K562 (cell line): ENCODE measurements around the gene TIMP3. TPM values are rescaled to one million over a fixed set of nuclear protein-coding genes. Genes with fewer than 3 reads are reported as not detected.
A peak's percentile ranks its signal among the peaks of the same experiment; 100 is the strongest.

Experiments
- ATAC-seq: fragments of 200-7000 bp; cut with Tn5 transposase; 3 replicates; pipeline ENCODE4 v1.9.1; 2020; ENCODE audit warnings: moderate library complexity
- BruUV-seq: library from RNA; stranded (reverse); fragments of 400-500 nt; replicated peaks from 2 replicates; lab custom pipeline; 2021; lab: Mats Ljungman, UMichigan
- CTCF ChIA-PET: fragments of 300-600 bp; formaldehyde crosslinking; extraction: SDS; loops from one replicate; lab custom pipeline; 2021; ENCODE audit warnings: low intra/inter-chr PET ratio; lab: Yijun Ruan, JAX
- POLR2A ChIA-PET: fragments of 300-600, 350-650 bp; sonication (Branson Sonifier 250); formaldehyde crosslinking; extraction: SDS; loops from one replicate; lab custom pipeline; 2021; ENCODE audit warnings: antibody characterized with exemption, inconsistent platforms; lab: Yijun Ruan, JAX
- DNase-seq, 4 experiments: peaks; one replicate each; pipeline versions ENCODE4 v3.0.0 to v3.0.0-alpha.2; 2011 to 2018; ENCODE audit warnings: low spot score in 3 of 4, mixed read lengths in 3 of 4; ENCODE audit errors: extremely low read depth in 1 of 4
- FAIRE-seq: peaks from 2 replicates; lab custom pipeline; 2011; peaks lifted over from hg19 to GRCh38; lab: Jason Lieb, UNC
- H2AFZ ChIP-seq: 2 replicates; pipeline ENCODE4 v1.6.0; 2011; ENCODE audit warnings: low read depth, low read length, control low read depth, inconsistent platforms
- H3K27ac ChIP-seq: fragments of 200-600 bp; 3 replicates; pipeline ENCODE4 v1.8.0; 2011; ENCODE audit warnings: low read depth, mild to moderate bottlenecking, control low read depth, inconsistent platforms, low read length, moderate library complexity, mixed read lengths; ENCODE audit errors: extremely low read depth
- H3K27me3 ChIP-seq, 2 experiments: fragments of 300-600 bp in 1 of 2; 2 replicates in 1 of 2; 3 replicates in 1 of 2; pipeline versions ENCODE4 v1.6.0 to v1.8.0; 2011; ENCODE audit warnings: inconsistent platforms in 2 of 2, low read length in 2 of 2, mild to moderate bottlenecking in 1 of 2, mixed read lengths in 1 of 2, moderate library complexity in 1 of 2; ENCODE audit not compliant: control insufficient read depth in 2 of 2, insufficient read depth in 2 of 2
- H3K36me3 ChIP-seq: fragments of 300-600 bp; 3 replicates; pipeline ENCODE4 v1.8.0; 2011; ENCODE audit warnings: mild to moderate bottlenecking, low read length, inconsistent platforms; ENCODE audit not compliant: control insufficient read depth, insufficient read depth
- H3K4me1 ChIP-seq, 2 experiments: fragments of 200-600 bp in 1 of 2; replicated peaks in 1 of 2; 2 replicates in 1 of 2; 3 replicates in 1 of 2; pipeline versions ENCODE4 v1.5.1 to v1.8.0; 2011; ENCODE audit warnings: inconsistent platforms in 2 of 2, low read length in 2 of 2, mild to moderate bottlenecking in 1 of 2, mixed read lengths in 1 of 2, moderate library complexity in 1 of 2; ENCODE audit not compliant: control insufficient read depth in 2 of 2, insufficient read depth in 2 of 2
- H3K4me2 ChIP-seq: 2 replicates; pipeline ENCODE4 v1.6.1; 2011; ENCODE audit warnings: low read length, control low read depth, inconsistent platforms, mixed read lengths; ENCODE audit not compliant: insufficient read depth
- H3K4me3 ChIP-seq: fragments of 200-600 bp; sonication (generic), shearing (Covaris generic); 2 replicates; pipeline ENCODE4 v1.5.1; 2016; ENCODE audit warnings: control low read depth, inconsistent platforms
- H3K79me2 ChIP-seq: fragments of 200-600 bp; 3 replicates; pipeline ENCODE4 v1.8.0; 2011; ENCODE audit warnings: low read length, inconsistent platforms; ENCODE audit not compliant: control insufficient read depth, insufficient read depth
- H3K9ac ChIP-seq, 2 experiments: 2 replicates each; pipeline versions ENCODE4 v1.6.0 to v1.6.1; 2011; ENCODE audit warnings: low read depth in 2 of 2, low read length in 2 of 2, control low read depth in 1 of 2, inconsistent platforms in 1 of 2, mild to moderate bottlenecking in 1 of 2, mixed read lengths in 1 of 2; ENCODE audit not compliant: insufficient read depth in 1 of 2
- H3K9me1 ChIP-seq: one replicate; pipeline ENCODE4 v1.6.0; 2011; ENCODE audit warnings: inconsistent platforms, mild to moderate bottlenecking, low read length, moderate library complexity; ENCODE audit not compliant: control insufficient read depth, insufficient read depth
- H3K9me3 ChIP-seq: replicated peaks from 2 replicates; pipeline ENCODE4 v1.5.1; 2011; ENCODE audit warnings: low read depth, low read length, inconsistent platforms; ENCODE audit not compliant: control insufficient read depth, insufficient read depth
- H4K20me1 ChIP-seq: replicated peaks from 2 replicates; pipeline ENCODE4 v1.6.1; 2011; ENCODE audit warnings: low read length, inconsistent platforms, mixed read lengths; ENCODE audit not compliant: control insufficient read depth, insufficient read depth
- CTCF ChIP-seq, 3 experiments: IDR thresholded peaks in 2 of 3; conservative IDR thresholded peaks in 1 of 3; 2 replicates each; pipeline ENCODE4 v1.5.1; 2011 to 2012; ENCODE audit warnings: low read length in 3 of 3, mild to moderate bottlenecking in 3 of 3, control low read depth in 2 of 3, improper control_type of control experiment in 1 of 3, inconsistent platforms in 1 of 3, low read depth in 1 of 3, mixed read lengths in 1 of 3, moderate library complexity in 1 of 3; ENCODE audit not compliant: insufficient read depth in 2 of 3
- FOXJ2 ChIP-seq: fragments of 200-800 bp; sonication (Bioruptor generic); IDR thresholded peaks from 2 replicates; pipeline ENCODE4 v1.6.1; 2016; ENCODE audit warnings: missing genetic modification characterization, missing compliant biosample characterization
- HIVEP1 ChIP-seq: fragments of 250-450 bp; sonication (Bioruptor Pico); IDR thresholded peaks from 2 replicates; pipeline ENCODE4 v1.4.0; 2020; ENCODE audit warnings: mild to moderate bottlenecking
- KAT7 ChIP-seq: sonication (generic); formaldehyde crosslinking; IDR thresholded peaks from 2 replicates; pipeline ENCODE4 v1.8.0; 2022; ENCODE audit warnings: missing genetic modification reagents, mild to moderate bottlenecking, borderline replicate concordance
- NFE2L1 ChIP-seq: fragments of 450-650 bp; IDR thresholded peaks from 2 replicates; pipeline ENCODE4 v1.6.1; 2016; ENCODE audit warnings: missing genetic modification characterization, low read depth, mild to moderate bottlenecking, missing compliant biosample characterization, moderate library complexity, borderline replicate concordance
- NFIC ChIP-seq: fragments of 450-650 bp; IDR thresholded peaks from 2 replicates; pipeline ENCODE4 v1.6.1; 2017; ENCODE audit warnings: mild to moderate bottlenecking, inconsistent platforms
- NFIX ChIP-seq: fragments of 250-450 bp; sonication (Bioruptor Pico); IDR thresholded peaks from 2 replicates; pipeline ENCODE4 v1.4.0; 2020; ENCODE audit warnings: low read depth, mild to moderate bottlenecking, moderate library complexity
- PREB ChIP-seq: sonication (generic); formaldehyde crosslinking; IDR thresholded peaks from 2 replicates; pipeline ENCODE4 v1.8.1; 2023; ENCODE audit warnings: mild to moderate bottlenecking, missing genetic modification reagents
- SNIP1 ChIP-seq: fragments of 450-650 bp; IDR thresholded peaks from 2 replicates; pipeline ENCODE4 v1.7.1; 2017; ENCODE audit warnings: low read depth, mild to moderate bottlenecking
- SNRNP70 ChIP-seq: fragments of 200-400 bp; formaldehyde crosslinking; optimal IDR thresholded peaks from 2 replicates; pipeline ENCODE3; 2017; ENCODE audit warnings: low read depth, low read length
- ZNF449 ChIP-seq: fragments of 250-450 bp; sonication (Bioruptor Pico); IDR thresholded peaks from 2 replicates; pipeline ENCODE4 v1.8.0; 2022; ENCODE audit warnings: moderate library complexity, mild to moderate bottlenecking, inconsistent platforms
- ZNF668 ChIP-seq: fragments of 250-450 bp; sonication (Bioruptor Pico); IDR thresholded peaks from 2 replicates; pipeline ENCODE4 v1.8.0; 2022; ENCODE audit warnings: mild to moderate bottlenecking, inconsistent platforms
- WGBS: fragments of 100-300 bp; shearing (Covaris generic); methylation state at CpG from one replicate; pipeline ENCODE4 v1.1.6; 2016; ENCODE audit warnings: low coverage, mixed read lengths; ENCODE audit not compliant: insufficient coverage; ENCODE audit errors: missing lambda C conversion rate; 5-methylcytosine and 5-hydroxymethylcytosine counted together
- in situ Hi-C: fragments of 300-500 bp; cut with MboI; formaldehyde crosslinking; loops from 4 replicates; pipeline ENCODE4 v1.15.0; 2018; ENCODE audit warnings: inconsistent platforms, mixed read lengths
- intact Hi-C: fragments of 100-400 bp; cut with micrococcal nuclease; formaldehyde crosslinking; loops from 2 replicates; pipeline ENCODE4 v1.14.2; 2022
- polyA plus RNA-seq, 8 experiments: library from polyadenylated mRNA; depleted of rRNA in 4 of 8; stranded (reverse) in 5 of 8; unstranded in 3 of 8; fragments of >200 nt; fragmentation: Nextera tagmentation in 2 of 8; fragmentation: Illumina TruSeq in 1 of 8; extraction: Ambion mirVana in 2 of 8; extraction: Trizol in 1 of 8; gene quantifications; 2 replicates each; pipeline versions ENCODE4 v1.2.1 to v1.2.3, GENCODE V29; 2011 to 2014; ENCODE audit warnings: inconsistent platforms in 1 of 8, missing spikeins in 1 of 8
- total RNA-seq, 7 experiments: library from RNA; depleted of rRNA in 6 of 7; stranded (reverse); fragments of >200 nt in 6 of 7; fragmentation: Illumina TruSeq in 2 of 7; extraction: Trizol in 2 of 7; gene quantifications; 2 replicates each; pipeline versions ENCODE4 v1.2.1 to v1.2.3, GENCODE V29; 2011 to 2021; ENCODE audit warnings: low replicate concordance in 1 of 7

The TIMP3 gene
- total and polyA plus RNA-seq, 9 of the 15 experiments (the other 6 are each of a cell fraction or from before 2014, with no cell fraction given) = 0.07 to 0.73 (median 0.18) TPM

- CTCF ChIA-PET = no interaction called here
- H3K9ac ChIP-seq = no peak overlapping the region
- WGBS = 9% methylated on average over 9 of the region's 9 CpGs
- DNase-seq = no peak
- no peak for TF ChIP-seq HIVEP1 (CRISPR knock-in tag)
- TF ChIP-seq KAT7 (CRISPR knock-in tag) = no peak
- TF ChIP-seq NFIC = peak; percentile 91
- no peak for TF ChIP-seq ZNF668 (CRISPR knock-in tag)
- TF ChIP-seq NFIX = peak; percentile 65
- TF ChIP-seq PREB (CRISPR knock-in tag) = no peak
- no peak for TF ChIP-seq NFE2L1
- TF ChIP-seq CTCF (IDR thresholded peaks at IDR 0.05 in 2 of 3, conservative IDR thresholded peaks at IDR 0.05 in 1 of 3; ENCODE audit: insufficient read depth in 2 of 3, low read depth in 1 of 3, low read length in 3 of 3) = no peak
- no peak for TF ChIP-seq ZNF449 (CRISPR knock-in tag)
- TF ChIP-seq FOXJ2 = no peak
- TF ChIP-seq SNRNP70 = no peak
- TF ChIP-seq SNIP1 = no peak
- TF ChIP-seq, all 486 proteins: peak for 2
- peaks cover 0 to 6% of the 10 kb centered on the region in 2 experiments; a peak in 2 of 5 replicates for H3K27me3 ChIP-seq
- ATAC-seq (no peak), FAIRE-seq (no peak)
- H4K20me1 ChIP-seq = no peaks in the 10 kb centered on the region
- no peak overlapping the region for H2AFZ ChIP-seq
- no peak overlapping the region for H3K4me3 ChIP-seq
- in situ Hi-C loops = no loop called here
- H3K4me1 ChIP-seq = no peaks in the 10 kb centered on the region
- H3K9me3 ChIP-seq = no peaks in the 10 kb centered on the region
- no peaks in the 10 kb centered on the region for H3K79me2 ChIP-seq
- BruUV-seq = no TSS peak
- no peaks in the 10 kb centered on the region for H3K9me1 ChIP-seq
- H3K4me2 ChIP-seq = no peak overlapping the region
- H3K27ac ChIP-seq = no peak overlapping the region
- POLR2A ChIA-PET = no interaction called here
- intact Hi-C loops = no loop called here
- H3K36me3 ChIP-seq = no peaks in the 10 kb centered on the region
Measured at GRCh38 chr22:32789797-32790620, 11.5 kb upstream of the TIMP3 start.
